BLaER1 treated with 17β-estradiol and CSF1 and Interleukin-3, amounts not matched to agents 10 nM and 100 nM (cell line): ENCODE measurements around the gene GLRA3.
A peak's percentile ranks its signal among the peaks of the same experiment; 100 is the strongest.

Source experiments
- H3K27ac ChIP-seq, 11 experiments: shearing (Covaris generic); formaldehyde crosslinking; 2 replicates each; pipeline ENCODE4 v1.8.1; 2022
- H3K27me3 ChIP-seq, 11 experiments: shearing (Covaris generic); formaldehyde crosslinking; 2 replicates each; pipeline ENCODE4 v1.8.1; 2022
- H3K36me3 ChIP-seq, 11 experiments: shearing (Covaris generic); formaldehyde crosslinking; 2 replicates each; pipeline ENCODE4 v1.8.1; 2022
- H3K4me1 ChIP-seq, 10 experiments: shearing (Covaris generic); formaldehyde crosslinking; 2 replicates each; pipeline ENCODE4 v1.8.1; 2022
- H3K4me2 ChIP-seq, 11 experiments: shearing (Covaris generic); formaldehyde crosslinking; 2 replicates each; pipeline ENCODE4 v1.8.1; 2022
- H3K4me3 ChIP-seq, 10 experiments: shearing (Covaris generic); formaldehyde crosslinking; 2 replicates each; pipeline ENCODE4 v1.8.1; 2022
- H3K9ac ChIP-seq, 11 experiments: shearing (Covaris generic); formaldehyde crosslinking; 2 replicates each; pipeline ENCODE4 v1.8.1; 2022
- H3K9me3 ChIP-seq, 11 experiments: shearing (Covaris generic); formaldehyde crosslinking; replicated peaks in 1 of 11; 2 replicates each; pipeline ENCODE4 v1.8.1; 2022
- H4K20me1 ChIP-seq, 11 experiments: shearing (Covaris generic); formaldehyde crosslinking; 2 replicates each; pipeline ENCODE4 v1.8.1; 2022
- Cebpa-rat ChIP-seq, 11 experiments: shearing (Covaris generic); IDR thresholded peaks; 2 replicates each; pipeline ENCODE4 v1.8.1; 2022

Gene GLRA3

GRCh38 chr4:174598800-174599199 is 230.2 kb downstream of the GLRA3 start:
- peaks cover 0 to 5% (median 0%) of the 10 kb centered on the region in 10 experiments; a peak in 7 of 20 replicates for H3K4me1 ChIP-seq

GRCh38 chr4:174596513-174596912 is 232.5 kb downstream of the GLRA3 start:
- no peak for TF ChIP-seq Cebpa-rat (IDR thresholded peaks at IDR 0.05)
- H4K20me1 ChIP-seq, result no peaks in the 10 kb centered on the region
- H3K4me2 ChIP-seq, result no peak overlapping the region
- H3K4me1 ChIP-seq, result peaks cover 0 to 28% (median 20%) of the 10 kb centered on the region in 10 experiments; a peak in 13 of 20 replicates
- H3K36me3 ChIP-seq, result no peaks in the 10 kb centered on the region
- no peaks in the 10 kb centered on the region for H3K9me3 ChIP-seq
- H3K27ac ChIP-seq, result no peak overlapping the region
- H3K27me3 ChIP-seq, result no peaks in the 10 kb centered on the region
- H3K4me3 ChIP-seq, result no peak overlapping the region
- no peak overlapping the region for H3K9ac ChIP-seq

More at GRCh38 chr4:174598800-174599199, 230.2 kb downstream of the GLRA3 start:
- no peaks in the 10 kb centered on the region for H3K9me3 ChIP-seq
- H3K4me2 ChIP-seq, result no peak overlapping the region
- no peak overlapping the region for H3K4me3 ChIP-seq
- no peaks in the 10 kb centered on the region for H4K20me1 ChIP-seq
- no peak overlapping the region for H3K27ac ChIP-seq
- no peaks in the 10 kb centered on the region for H3K36me3 ChIP-seq
- H3K27me3 ChIP-seq, result no peaks in the 10 kb centered on the region
- no peak for TF ChIP-seq Cebpa-rat (IDR thresholded peaks at IDR 0.05)
- no peak overlapping the region for H3K9ac ChIP-seq

GRCh38 chr4:174595141-174595929 is 233.7 kb downstream of the GLRA3 start:
- TF ChIP-seq Cebpa-rat (IDR thresholded peaks at IDR 0.05), result no peak

GRCh38 chr4:174593701-174594100 is 235.3 kb downstream of the GLRA3 start:
- H3K4me1 ChIP-seq, result peaks cover 0 to 35% (median 25%) of the 10 kb centered on the region in 10 experiments; a peak in 13 of 20 replicates
- H3K4me2 ChIP-seq, result peak overlapping the region in 4 of 11 experiments; percentile 52 to 82 (median 71); a peak in 7 of 22 replicates
- no peaks in the 10 kb centered on the region for H4K20me1 ChIP-seq
- H3K9me3 ChIP-seq, result no peaks in the 10 kb centered on the region
- H3K4me3 ChIP-seq, result no peak overlapping the region
- no peak for TF ChIP-seq Cebpa-rat (IDR thresholded peaks at IDR 0.05)
- H3K36me3 ChIP-seq, result no peaks in the 10 kb centered on the region
- H3K27me3 ChIP-seq, result no peaks in the 10 kb centered on the region
- H3K9ac ChIP-seq, result no peak overlapping the region
- H3K27ac ChIP-seq, result peak overlapping the region in 5 of 11 experiments; percentile 16 to 63 (median 46); a peak in 7 of 22 replicates

More at GRCh38 chr4:174595141-174595929, 233.7 kb downstream of the GLRA3 start:
- H3K4me2 ChIP-seq, result no peak overlapping the region
- no peaks in the 10 kb centered on the region for H3K36me3 ChIP-seq
- no peaks in the 10 kb centered on the region for H3K27me3 ChIP-seq
- H3K9ac ChIP-seq, result no peak overlapping the region
- H3K9me3 ChIP-seq, result no peaks in the 10 kb centered on the region
- H3K4me3 ChIP-seq, result no peak overlapping the region
- H3K27ac ChIP-seq, result no peak overlapping the region
- H4K20me1 ChIP-seq, result no peaks in the 10 kb centered on the region
- H3K4me1 ChIP-seq, result peaks cover 0 to 35% (median 25%) of the 10 kb centered on the region in 10 experiments; a peak in 13 of 20 replicates

- peak in 1 of 11 experiments; percentile 37; a peak in 1 of 22 replicates for TF ChIP-seq Cebpa-rat (IDR thresholded peaks at IDR 0.05)
- peak overlapping the region in 1 of 11 experiments; percentile 36; a peak in 1 of 22 replicates for H3K9ac ChIP-seq
- peak overlapping the region in 5 of 11 experiments; percentile 16 to 63 (median 46); a peak in 8 of 22 replicates for H3K27ac ChIP-seq
- no peaks in the 10 kb centered on the region for H3K27me3 ChIP-seq
- H3K4me1 ChIP-seq, result peaks cover 0 to 35% (median 25%) of the 10 kb centered on the region in 10 experiments; a peak in 13 of 20 replicates
- H3K9me3 ChIP-seq, result no peaks in the 10 kb centered on the region; a peak in 1 of 22 replicates
- H3K4me3 ChIP-seq, result no peak overlapping the region
- peak overlapping the region in 6 of 11 experiments; percentile 49 to 82 (median 60); a peak in 12 of 22 replicates for H3K4me2 ChIP-seq
- H3K36me3 ChIP-seq, result no peaks in the 10 kb centered on the region
- no peaks in the 10 kb centered on the region for H4K20me1 ChIP-seq
Observed at GRCh38 chr4:174592985-174593335, 236.1 kb downstream of the GLRA3 start.

GRCh38 chr4:174592256-174592984 is 236.6 kb downstream of the GLRA3 start:
- Histone ChIP-seq H3K9me3 (no peaks in the 10 kb centered on the region; a peak in 1 of 22 replicates), H3K36me3 (no peaks in the 10 kb centered on the region), H3K27ac (peak overlapping the region in 5 of 11 experiments; percentile 18 to 63 (median 48); a peak in 9 of 22 replicates), H3K9ac (peak overlapping the region in 1 of 11 experiments; percentile 36; a peak in 1 of 22 replicates), H3K4me3 (no peak overlapping the region), H3K4me1 (peaks cover 0 to 35% (median 25%) of the 10 kb centered on the region in 10 experiments; a peak in 13 of 20 replicates), H4K20me1 (no peaks in the 10 kb centered on the region), H3K27me3 (no peaks in the 10 kb centered on the region), H3K4me2 (peak overlapping the region in 6 of 11 experiments; percentile 49 to 82 (median 68); a peak in 11 of 22 replicates)
- TF ChIP-seq Cebpa-rat (IDR thresholded peaks at IDR 0.05), result no peak

- H3K36me3 ChIP-seq, result no peaks in the 10 kb centered on the region
- H3K27ac ChIP-seq, result peak overlapping the region in 5 of 11 experiments; percentile 18 to 63 (median 48); a peak in 6 of 22 replicates
- TF ChIP-seq Cebpa-rat (IDR thresholded peaks at IDR 0.05), result no peak
- H3K4me3 ChIP-seq, result no peak overlapping the region
- H3K4me1 ChIP-seq, result peaks cover 0 to 35% (median 25%) of the 10 kb centered on the region in 10 experiments; a peak in 13 of 20 replicates
- H3K4me2 ChIP-seq, result peak overlapping the region in 6 of 11 experiments; percentile 49 to 82 (median 68); a peak in 11 of 22 replicates
- no peaks in the 10 kb centered on the region for H4K20me1 ChIP-seq
- peaks cover 0 to 7% (median 0%) of the 10 kb centered on the region in 11 experiments; a peak in 7 of 22 replicates for H3K9me3 ChIP-seq
- H3K9ac ChIP-seq, result no peak overlapping the region
- no peaks in the 10 kb centered on the region for H3K27me3 ChIP-seq
Observed at GRCh38 chr4:174591243-174592021, 237.6 kb downstream of the GLRA3 start.

- Histone ChIP-seq H3K4me2 (no peak overlapping the region), H3K9ac (no peak overlapping the region), H3K36me3 (no peaks in the 10 kb centered on the region), H3K27me3 (no peaks in the 10 kb centered on the region), H3K27ac (no peak overlapping the region), H3K4me3 (no peak overlapping the region), H3K9me3 (peaks cover 0 to 7% (median 0%) of the 10 kb centered on the region in 11 experiments; a peak in 7 of 22 replicates), H3K4me1 (peaks cover 0 to 39% (median 25%) of the 10 kb centered on the region in 10 experiments; a peak in 13 of 20 replicates), H4K20me1 (no peaks in the 10 kb centered on the region)
- no peak for TF ChIP-seq Cebpa-rat (IDR thresholded peaks at IDR 0.05)
Observed at GRCh38 chr4:174590336-174590735, 238.7 kb downstream of the GLRA3 start.
